Stimulated activated CD8-positive, alpha-beta memory T cell treated with anti-CD3 and anti-CD28 coated beads, Interleukin-15, amount 100 ng/mL, for 48 hours (primary cell): ENCODE results near the gene DUSP1.

Source experiments
- DNase-seq, 2 donors: peaks; one replicate each; pipeline ENCODE4 v3.0.0-alpha.2; 2020; ENCODE audit warnings: low read depth in 2 of 2

Gene DUSP1

GRCh38 chr5:172777881-172778814 lies 7.2 kb upstream of the DUSP1 start:
- DNase-seq: no peak

DNA sequence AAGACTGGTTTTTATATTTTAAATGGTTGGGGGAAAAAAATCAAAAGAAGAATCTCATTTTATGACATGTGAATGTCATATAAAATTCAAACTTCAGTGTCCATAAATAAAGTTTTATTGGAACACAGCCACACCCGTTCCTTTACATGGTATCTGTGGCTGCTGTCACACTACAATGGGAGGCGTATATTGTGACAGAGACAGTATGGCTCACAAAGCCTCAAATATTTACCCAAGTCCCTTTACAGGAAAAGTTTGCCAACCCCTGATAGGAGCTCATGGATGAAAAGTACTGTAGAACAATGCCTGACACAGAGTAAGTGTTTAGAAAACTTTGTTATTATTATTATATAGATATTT lies 5.2 kb upstream of the DUSP1 start:
- no peak for DNase-seq

DNA sequence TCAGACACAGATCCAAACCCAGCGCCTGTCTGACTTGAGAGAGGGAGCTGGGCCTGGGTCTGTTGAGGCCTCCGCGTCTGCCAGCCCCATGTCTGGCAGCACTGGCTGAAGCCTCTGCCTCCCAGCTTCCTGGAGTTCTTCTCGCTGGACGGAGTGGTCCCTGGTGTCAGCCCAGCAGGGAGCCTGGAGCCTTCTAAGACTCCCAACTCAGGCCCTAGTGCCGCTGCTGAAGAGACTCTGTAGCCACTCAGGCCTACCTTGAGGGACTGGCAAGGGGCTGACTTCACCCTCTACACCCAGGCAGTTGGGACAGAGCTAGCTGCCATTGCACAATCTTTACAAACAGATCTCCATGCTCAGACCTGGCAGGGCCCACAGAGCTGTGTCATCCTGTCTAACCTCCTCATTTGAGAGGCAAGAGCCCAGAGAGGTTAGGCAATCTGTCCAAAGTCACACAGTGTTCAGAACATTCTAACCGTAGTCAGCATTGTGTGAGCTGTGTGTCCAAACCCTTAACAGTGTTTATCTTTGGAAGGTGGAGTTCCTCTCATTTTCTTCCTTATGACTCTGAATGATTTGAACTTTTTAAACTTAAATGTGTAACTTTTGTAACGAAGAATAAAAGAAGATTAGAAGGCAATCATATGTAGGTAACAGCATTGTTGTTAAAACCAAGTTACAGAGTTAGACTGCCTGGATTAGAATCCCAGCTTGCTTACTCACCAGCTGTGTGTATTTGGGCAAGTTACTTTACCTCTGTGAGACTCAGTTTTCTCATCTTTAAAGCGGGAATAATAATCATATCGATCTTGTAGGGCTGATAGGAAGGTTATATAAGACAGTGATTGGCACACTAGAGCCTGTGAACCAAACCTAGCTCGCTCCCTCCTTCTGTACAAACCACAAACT lies 4.6 kb upstream of the DUSP1 start:
- DNase-seq: no peak

DNA sequence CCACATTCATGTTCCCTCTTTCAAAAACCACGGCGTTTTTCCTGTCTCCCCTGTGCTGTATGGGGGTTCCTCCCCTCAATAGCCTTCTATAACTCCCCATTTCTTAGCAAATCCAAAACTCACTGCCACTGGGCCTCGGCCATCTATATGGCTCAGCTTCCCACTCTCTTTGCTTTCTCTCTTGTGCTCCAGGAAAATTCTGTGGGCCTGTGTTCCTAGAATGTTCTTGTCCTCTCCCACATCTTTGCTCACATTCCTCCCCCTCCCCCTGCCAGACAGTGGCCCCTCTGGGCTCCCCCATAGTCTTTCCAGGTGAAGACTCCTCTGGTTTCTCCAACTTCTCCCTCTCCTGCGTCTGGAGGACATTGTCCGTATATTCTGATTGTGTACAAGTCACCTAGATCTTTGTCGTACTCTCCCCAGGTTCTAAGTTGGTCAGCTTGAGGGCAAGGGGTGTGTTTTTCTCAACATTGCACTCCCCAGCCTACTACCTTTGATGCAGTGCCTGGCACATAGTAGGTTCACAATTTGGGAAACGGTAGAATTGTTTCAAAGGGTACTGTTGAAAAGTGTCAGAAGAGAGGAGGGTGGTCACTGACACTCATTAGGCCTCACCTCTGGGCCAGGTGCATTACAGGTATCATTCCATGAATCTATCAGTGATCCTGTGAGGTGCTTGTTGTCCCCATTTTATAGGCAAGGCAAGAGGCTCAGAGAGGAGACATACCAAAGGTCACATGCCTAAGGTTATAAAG lies 3.7 kb upstream of the DUSP1 start:
- DNase-seq: no peak

GRCh38 chr5:172773481-172774469 lies 2.8 kb upstream of the DUSP1 start:
- no peak for DNase-seq

GRCh38 chr5:172772112-172772906 lies 1.3 kb upstream of the DUSP1 start:
- peak; percentile 63 to 69 for DNase-seq

GRCh38 chr5:172771439-172772111 lies 580 bp upstream of the DUSP1 start:
- DNase-seq: no peak

DNA sequence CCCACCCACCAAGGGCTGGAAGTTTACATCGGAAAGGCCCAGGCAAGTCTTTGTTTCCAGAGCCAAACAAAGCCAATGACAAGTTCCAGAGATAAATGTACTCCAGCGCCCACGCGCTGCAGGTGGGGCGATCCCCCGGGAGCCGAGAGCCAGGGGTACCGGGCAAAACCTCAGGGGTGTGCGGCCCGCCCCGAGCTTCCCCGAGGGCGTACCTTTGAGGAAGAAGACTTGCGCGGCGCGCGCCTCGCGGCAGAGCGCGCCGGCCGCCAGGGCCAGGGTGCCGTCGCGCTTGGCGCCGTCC lies 671 bp downstream of the DUSP1 start:
- DNase-seq: peak in 1 of 2 donors; percentile 43

DNA sequence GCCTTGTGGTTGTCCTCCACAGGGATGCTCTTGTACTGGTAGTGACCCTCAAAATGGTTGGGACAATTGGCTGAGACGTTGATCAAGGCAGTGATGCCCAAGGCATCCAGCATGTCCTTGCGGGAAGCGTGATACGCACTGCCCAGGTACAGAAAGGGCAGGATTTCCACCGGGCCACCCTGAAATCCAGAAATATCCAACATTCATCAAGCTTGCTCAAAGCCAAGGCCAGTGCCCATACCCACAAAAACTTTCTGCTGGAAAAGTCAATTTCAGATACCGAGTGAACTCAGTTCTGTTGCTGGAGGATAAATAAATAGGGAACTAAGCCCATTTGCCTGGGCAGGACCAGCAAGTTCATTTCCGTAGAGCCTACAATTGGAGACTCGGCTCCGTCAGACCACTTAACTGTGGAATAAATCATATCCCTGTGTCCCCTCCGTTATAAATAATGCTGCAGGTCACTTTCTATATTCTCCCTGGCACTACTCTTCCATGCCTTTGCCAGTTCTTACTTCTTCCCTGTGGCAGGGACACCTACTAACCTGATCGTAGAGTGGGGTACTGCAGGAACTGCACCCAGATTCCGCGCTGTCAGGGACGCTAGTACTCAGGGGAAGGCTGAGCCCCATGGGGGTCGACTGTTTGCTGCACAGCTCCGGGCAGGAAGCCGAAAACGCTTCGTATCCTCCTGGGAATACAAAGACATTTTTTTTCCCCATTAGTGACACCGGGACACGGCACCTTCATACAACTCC lies 1.2 kb downstream of the DUSP1 start:
- no peak for DNase-seq

- no peak for DNase-seq
Observed at GRCh38 chr5:172769342-172769615, 1.7 kb downstream of the DUSP1 start.

DNA sequence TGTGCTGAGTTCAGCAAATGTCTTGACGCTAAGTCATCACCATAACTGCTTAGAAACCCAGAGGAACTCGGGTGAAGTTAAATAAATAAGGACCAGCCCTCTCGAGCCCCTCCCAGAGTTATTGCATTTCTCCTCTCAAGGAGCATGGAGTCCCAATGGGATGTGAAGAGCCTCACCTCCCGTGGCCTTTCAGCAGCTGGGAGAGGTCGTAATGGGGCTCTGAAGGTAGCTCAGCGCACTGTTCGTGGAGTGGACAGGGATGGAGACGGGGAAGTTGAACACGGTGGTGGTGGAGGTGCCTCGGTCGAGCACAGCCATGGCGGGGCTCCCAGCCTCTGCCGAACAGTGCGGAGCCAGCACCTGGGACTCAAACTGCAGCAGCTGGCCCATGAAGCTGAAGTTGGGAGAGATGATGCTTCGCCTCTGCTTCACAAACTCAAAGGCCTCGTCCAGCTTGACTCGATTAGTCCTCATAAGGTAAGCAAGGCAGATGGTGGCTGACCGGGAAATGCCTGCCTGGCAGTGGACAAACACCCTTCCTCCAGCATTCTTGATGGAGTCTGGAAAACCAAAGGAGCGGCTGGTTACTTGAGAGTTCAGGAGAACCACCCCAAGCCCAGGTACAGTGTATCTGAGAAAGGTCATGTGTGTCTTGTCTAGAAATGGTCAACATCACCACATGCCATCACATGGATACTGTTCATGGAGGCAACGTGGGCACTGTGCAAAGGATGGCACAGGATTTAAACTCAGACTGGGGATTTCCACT lies 2.2 kb downstream of the DUSP1 start:
- DNase-seq: no peak

GRCh38 chr5:172768098-172768572 lies 2.9 kb downstream of the DUSP1 start:
- no peak for DNase-seq

DNA sequence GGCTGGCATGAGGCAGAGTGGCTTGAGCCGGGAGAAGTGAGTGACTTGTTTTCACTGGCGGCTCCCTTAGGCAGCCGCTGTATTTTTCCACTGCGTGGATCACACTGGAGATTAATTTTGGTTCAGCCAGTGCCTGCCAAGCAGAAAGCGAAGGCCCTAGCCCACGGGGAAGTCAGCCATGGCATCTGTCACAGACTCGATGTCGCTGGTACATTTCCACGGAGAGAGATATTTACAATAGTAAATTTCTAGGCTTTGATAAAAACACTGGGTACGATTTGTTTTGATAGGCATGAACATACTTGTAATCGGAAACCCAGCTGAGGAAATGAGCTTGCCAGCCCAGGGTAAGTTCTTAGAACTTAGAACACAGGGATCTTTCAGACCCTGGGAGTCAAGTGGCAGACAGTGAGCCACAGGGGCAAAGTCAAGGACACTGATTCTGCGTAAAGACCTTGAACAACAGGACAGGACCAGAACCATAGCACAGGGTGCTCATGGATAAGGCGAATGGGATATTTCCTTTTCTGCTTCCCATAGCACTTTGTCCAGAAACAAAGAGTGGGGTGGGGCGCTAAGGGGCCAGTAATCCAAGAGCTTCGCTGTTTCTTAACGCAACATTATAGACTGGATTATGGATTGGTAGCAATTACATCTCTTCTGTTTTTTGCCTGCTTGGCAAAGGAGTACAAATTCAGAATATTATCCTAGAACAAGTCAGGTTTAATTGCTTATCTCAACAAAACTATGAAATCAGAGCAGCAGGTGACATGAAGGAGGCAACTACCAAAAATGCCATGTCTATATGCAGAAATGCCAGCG lies 4.5 kb downstream of the DUSP1 start:
- no peak for DNase-seq

DNA sequence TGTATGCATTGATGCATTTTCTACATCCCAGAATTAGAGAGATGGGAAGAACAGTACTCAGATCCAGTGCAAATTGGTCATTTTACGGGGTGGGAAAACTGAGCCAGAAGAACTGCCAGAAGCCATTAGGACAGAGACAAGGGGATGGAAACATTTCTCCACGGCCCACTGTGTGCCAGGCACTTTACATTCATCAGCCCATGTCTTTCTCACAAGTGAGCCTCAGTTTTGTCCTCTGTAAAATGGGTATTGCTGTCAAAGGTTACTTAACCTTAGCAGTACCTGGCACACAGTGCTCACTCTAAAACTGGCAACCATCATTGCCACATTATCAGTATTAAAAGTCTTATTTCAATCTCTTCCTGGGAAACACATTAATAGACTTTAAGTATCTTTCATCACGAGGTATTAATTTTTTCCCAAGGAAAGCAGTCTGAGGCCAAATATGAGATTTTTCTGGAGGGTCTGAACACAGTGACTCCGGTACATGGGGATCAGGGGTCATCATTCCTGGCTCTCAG lies 5.2 kb downstream of the DUSP1 start:
- no peak for DNase-seq

- DNase-seq: peak; percentile 86 to 87
Observed at GRCh38 chr5:172764861-172765765, 5.9 kb downstream of the DUSP1 start.

GRCh38 chr5:172763120-172763464 lies 7.9 kb downstream of the DUSP1 start:
- DNase-seq: no peak
